ENCODE measurements around the gene ASTN1.

Gene ASTN1

GRCh38 chr1:176829261-176829660 lies 335.3 kb downstream of the ASTN1 start:
- no peak for DNase-seq (ENCODE audit: low read depth)

GRCh38 chr1:176826265-176826664 lies 338.2 kb downstream of the ASTN1 start:
- DNase-seq (ENCODE audit: low read depth): no peak

GRCh38 chr1:176820391-176821031 lies 344.0 kb downstream of the ASTN1 start:
- DNase-seq (ENCODE audit: low read depth): no peak

GRCh38 chr1:176816232-176816631 lies 348.3 kb downstream of the ASTN1 start:
- DNase-seq (ENCODE audit: low read depth): no peak

GRCh38 chr1:176815621-176816020 lies 348.9 kb downstream of the ASTN1 start:
- no peak for DNase-seq (ENCODE audit: low read depth)

- DNase-seq (ENCODE audit: low read depth): no peak
These were observed 352.8 kb downstream of the ASTN1 start for GRCh38 chr1:176811511-176812288.

- DNase-seq (ENCODE audit: low read depth): no peak
These were observed 355.2 kb downstream of the ASTN1 start for GRCh38 chr1:176809292-176809691.
